MM.1S (cell line): ENCODE data around the gene PDLIM4.

ENCODE experiments used
- CTCF ChIP-seq: fragments of 300-600 bp; sonication (generic); IDR thresholded peaks from 2 replicates; pipeline ENCODE4 v1.5.1; 2016; ENCODE audit warnings: antibody characterized with exemption, low read length, mixed read lengths
- EZH2 ChIP-seq: fragments of 300-600 bp; sonication (generic); optimal IDR thresholded peaks from 2 replicates; pipeline ENCODE3; 2017; ENCODE audit warnings: low read depth, mild to moderate bottlenecking, antibody characterized with exemption, low read length, mixed read lengths
- EZH2phosphoT487 ChIP-seq: fragments of 300-600 bp; sonication (generic); IDR thresholded peaks from 2 replicates; pipeline ENCODE4 v1.6.1; 2018; ENCODE audit warnings: antibody characterized with exemption, low read length

DNA sequence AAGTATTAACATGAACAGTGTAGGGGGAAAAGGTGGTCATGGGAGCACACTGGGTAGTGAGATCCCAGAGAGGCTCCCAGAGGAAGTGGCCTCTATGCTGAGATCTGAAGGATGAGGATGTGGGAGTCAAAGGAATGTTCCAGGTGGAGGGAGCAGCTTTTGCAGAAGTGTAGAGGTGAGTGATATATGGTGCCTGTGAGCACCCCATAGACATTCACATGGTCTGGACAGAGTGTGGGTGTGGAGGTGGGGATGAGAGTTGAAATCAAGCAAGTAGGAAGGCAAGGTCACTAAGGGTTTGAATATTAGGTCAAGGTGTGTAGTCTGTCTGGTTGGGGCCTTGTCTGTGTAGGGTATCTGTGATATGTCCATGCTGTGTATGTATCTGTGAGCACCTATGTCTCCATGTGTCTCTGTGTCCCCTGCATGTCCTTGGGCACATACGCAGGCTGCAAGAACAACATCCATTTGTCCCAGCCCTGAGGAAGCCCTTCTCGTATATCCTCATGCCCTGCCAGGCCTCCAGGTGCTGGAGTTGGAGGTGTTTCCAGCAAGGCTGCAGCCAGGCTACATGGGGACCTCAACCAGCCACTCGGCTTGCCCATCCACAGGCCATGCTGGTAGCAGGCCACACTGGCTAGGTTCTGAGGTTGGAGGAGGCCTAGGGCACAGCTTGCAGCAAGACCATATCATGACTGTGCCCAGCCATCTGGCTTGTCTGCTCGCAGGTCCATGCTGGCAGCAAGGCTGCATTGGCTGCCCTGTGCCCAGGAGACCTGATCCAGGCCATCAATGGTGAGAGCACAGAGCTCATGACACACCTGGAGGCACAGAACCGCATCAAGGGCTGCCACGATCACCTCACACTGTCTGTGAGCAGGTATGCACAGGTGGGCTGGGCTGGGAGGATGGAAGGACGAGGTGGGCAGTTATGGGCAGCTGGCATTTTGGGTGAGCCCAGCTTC lies 4.7 kb downstream of the PDLIM4 start:
- TF ChIP-seq CTCF, result no peak
- TF ChIP-seq EZH2, result no peak
- no peak for TF ChIP-seq EZH2phosphoT487
